Skeletal muscle tissue (tissue), 4 donors: ENCODE measurements around the gene BCL2L1. TPM values are rescaled to one million over a fixed set of nuclear protein-coding genes. Genes with fewer than 3 reads are reported as not detected.

Experiments
- H3K27ac ChIP-seq: one replicate; pipeline ENCODE4 v1.7.0; 2013; ENCODE audit warnings: mild to moderate bottlenecking, low read depth, low read length, inconsistent platforms
- H3K27me3 ChIP-seq, 3 donors: one replicate each; pipeline ENCODE4 v1.7.0; 2013; ENCODE audit warnings: low read length in 3 of 3; ENCODE audit not compliant: control insufficient read depth in 3 of 3, insufficient read depth in 3 of 3
- H3K36me3 ChIP-seq, 3 donors: one replicate each; pipeline ENCODE4 v1.7.0; 2013; ENCODE audit warnings: low read length in 3 of 3; ENCODE audit not compliant: control insufficient read depth in 3 of 3, insufficient read depth in 3 of 3
- H3K4me1 ChIP-seq, 3 donors: one replicate each; pipeline ENCODE4 v1.7.0; 2013; ENCODE audit warnings: low read length in 3 of 3, mild to moderate bottlenecking in 3 of 3; ENCODE audit not compliant: control insufficient read depth in 3 of 3, insufficient read depth in 3 of 3
- H3K4me3 ChIP-seq, 3 donors: one replicate each; pipeline ENCODE4 v1.7.0; 2013; ENCODE audit warnings: low read length in 3 of 3
- H3K9ac ChIP-seq, 3 donors: one replicate each; pipeline ENCODE4 v1.7.0; 2013; ENCODE audit warnings: low read length in 3 of 3, mild to moderate bottlenecking in 3 of 3, moderate library complexity in 2 of 3, low read depth in 1 of 3
- H3K9me3 ChIP-seq, 3 donors: one replicate each; pipeline ENCODE4 v1.7.0; 2013; ENCODE audit warnings: low read length in 3 of 3; ENCODE audit not compliant: control insufficient read depth in 3 of 3
- total RNA-seq: library from RNA; depleted of rRNA; stranded (reverse); fragments of >200 nt; gene quantifications from one replicate; pipeline ENCODE4 v1.2.3, GENCODE V29; 2014
- donor health status: Osteomylitis.

The BCL2L1 gene
- 44.9 TPM for total RNA-seq

DNA sequence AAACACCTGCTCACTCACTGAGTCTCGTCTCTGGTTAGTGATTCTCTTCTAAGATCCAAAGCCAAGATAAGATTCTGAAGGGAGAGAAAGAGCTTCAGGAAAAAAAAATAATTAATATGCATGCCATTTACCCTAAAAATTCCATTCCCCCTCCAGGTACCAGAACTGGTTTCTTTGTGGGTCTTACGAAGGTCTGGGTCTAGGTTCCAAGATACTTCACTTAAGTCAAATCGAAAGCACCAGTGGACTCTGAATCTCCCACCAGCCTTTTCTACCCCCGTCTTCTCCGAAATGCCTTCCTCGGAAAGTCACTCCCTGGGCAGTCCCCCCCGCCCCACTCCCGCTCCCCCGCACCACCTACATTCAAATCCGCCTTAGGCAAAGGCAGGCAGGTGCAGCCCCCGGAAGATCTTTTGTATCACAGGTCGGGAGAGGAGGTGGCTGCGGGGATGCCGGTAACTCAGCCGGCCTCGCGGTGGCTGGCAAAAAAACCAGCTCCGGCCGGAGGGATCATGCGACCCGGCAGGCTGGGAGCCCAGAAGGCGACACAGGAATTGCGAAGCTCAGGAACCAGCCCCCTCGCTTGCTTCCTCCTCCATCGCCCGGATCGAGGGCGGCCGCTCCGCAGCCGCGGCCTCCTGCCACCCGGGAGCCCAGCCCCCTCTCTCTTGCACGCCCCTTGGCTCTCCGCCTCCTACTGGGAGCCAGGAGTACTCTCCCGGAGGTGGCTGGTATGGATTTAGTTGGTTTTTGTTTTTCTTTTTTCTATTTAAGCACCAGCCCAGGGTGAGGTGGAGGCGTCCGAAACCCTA is at the start of gene BCL2L1:
Gene BCL2L1, minus strand, starts transcription at position 612 of the 812 bp plus-strand sequence. CDS start 650 bp downstream, outside the sequence.
- Histone ChIP-seq H3K27me3 (no peaks in the 10 kb centered on the region), H3K36me3 (peaks cover 2 to 11% (median 4%) of the 10 kb centered on the region in 3 donors), H3K9ac (peak within 1 kb of the TSS; percentile 90 to 97 (median 95)), H3K4me1 (peaks cover 42 to 52% (median 45%) of the 10 kb centered on the region in 3 donors), H3K9me3 (no peaks in the 10 kb centered on the region), H3K4me3 (peak within 1 kb of the TSS; percentile 94 to 97 (median 95)), H3K27ac (peak within 1 kb of the TSS; percentile 95)

GRCh38 chr20:31770243-31770642 is 47.6 kb upstream of the BCL2L1 start:
- no peak overlapping the region for H3K9ac ChIP-seq
- no peaks in the 10 kb centered on the region for H3K4me1 ChIP-seq
- no peaks in the 10 kb centered on the region for H3K36me3 ChIP-seq
- no peaks in the 10 kb centered on the region for H3K9me3 ChIP-seq
- no peak overlapping the region for H3K27ac ChIP-seq
- peak overlapping the region in 1 of 3 donors; percentile 27 for H3K4me3 ChIP-seq
- no peaks in the 10 kb centered on the region for H3K27me3 ChIP-seq

- H3K27me3 ChIP-seq = no peaks in the 10 kb centered on the region
- H3K9me3 ChIP-seq = no peaks in the 10 kb centered on the region
- H3K9ac ChIP-seq = no peak overlapping the region
- H3K4me3 ChIP-seq = no peak overlapping the region
- no peak overlapping the region for H3K27ac ChIP-seq
- H3K36me3 ChIP-seq = no peaks in the 10 kb centered on the region
- H3K4me1 ChIP-seq = no peaks in the 10 kb centered on the region
Measured at GRCh38 chr20:31769681-31770080, 47.0 kb upstream of the BCL2L1 start.

DNA sequence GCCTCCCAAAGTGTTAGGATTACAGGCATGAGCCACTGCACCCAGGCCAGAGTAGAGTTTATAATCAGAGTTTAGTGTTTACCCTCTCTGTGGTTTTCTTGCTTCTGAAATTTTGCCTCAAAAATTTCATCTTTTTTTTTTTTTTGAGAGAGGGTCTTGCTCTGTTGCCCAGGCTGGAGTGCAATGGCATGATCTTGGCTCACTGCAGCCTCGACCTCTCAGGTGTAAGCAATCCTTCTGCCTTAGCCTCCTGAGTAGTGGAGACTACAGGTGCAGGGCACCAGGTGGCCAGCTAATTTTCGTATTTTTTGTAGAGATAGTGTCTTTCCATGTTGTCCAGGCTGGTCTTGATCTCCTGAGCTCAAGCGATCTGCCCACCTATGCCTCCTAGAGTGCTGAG is 45.1 kb upstream of the BCL2L1 start:
- H3K36me3 ChIP-seq = no peaks in the 10 kb centered on the region
- H3K9ac ChIP-seq = no peak overlapping the region
- no peaks in the 10 kb centered on the region for H3K27me3 ChIP-seq
- no peaks in the 10 kb centered on the region for H3K9me3 ChIP-seq
- H3K4me1 ChIP-seq = no peaks in the 10 kb centered on the region
- no peak overlapping the region for H3K27ac ChIP-seq
- no peak overlapping the region for H3K4me3 ChIP-seq

DNA sequence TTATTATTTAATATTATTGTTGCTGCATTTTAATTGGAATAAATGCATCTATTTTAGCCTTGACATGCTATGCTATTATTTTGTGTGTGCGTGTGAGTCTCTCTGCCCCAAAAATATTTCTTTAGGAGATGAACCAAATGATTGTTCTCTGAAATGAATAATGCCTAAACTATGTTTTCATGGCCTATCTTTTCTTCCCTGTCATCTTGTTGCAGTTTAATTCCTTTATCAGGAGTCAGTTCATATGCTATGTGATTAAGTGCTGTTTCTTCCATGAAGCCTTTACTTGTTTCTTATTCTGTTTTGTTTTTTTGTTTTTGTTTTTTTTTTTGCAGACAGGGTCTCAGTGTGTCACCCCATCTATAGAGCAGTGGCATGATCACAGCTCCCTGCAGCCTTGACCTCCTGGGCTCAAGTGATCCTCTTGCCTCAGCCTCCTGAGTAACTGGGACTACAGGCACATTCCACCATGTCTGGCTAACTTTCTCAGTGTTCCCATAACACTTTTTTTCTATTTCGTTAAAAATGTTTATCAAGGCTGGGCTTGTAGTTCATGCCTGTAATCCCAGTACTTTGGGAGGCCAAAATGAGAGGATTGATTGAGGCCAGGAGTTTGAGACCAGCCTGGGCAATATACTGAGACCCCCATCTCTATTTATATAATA is 42.1 kb upstream of the BCL2L1 start:
- no peak overlapping the region for H3K9ac ChIP-seq
- H3K27ac ChIP-seq = no peak overlapping the region
- H3K4me1 ChIP-seq = no peaks in the 10 kb centered on the region
- H3K9me3 ChIP-seq = no peaks in the 10 kb centered on the region
- H3K36me3 ChIP-seq = no peaks in the 10 kb centered on the region
- no peak overlapping the region for H3K4me3 ChIP-seq
- no peaks in the 10 kb centered on the region for H3K27me3 ChIP-seq

GRCh38 chr20:31760519-31761240 is 38.0 kb upstream of the BCL2L1 start:
- H3K4me1 ChIP-seq = no peaks in the 10 kb centered on the region
- no peak overlapping the region for H3K9ac ChIP-seq
- no peak overlapping the region for H3K27ac ChIP-seq
- no peaks in the 10 kb centered on the region for H3K27me3 ChIP-seq
- no peak overlapping the region for H3K4me3 ChIP-seq
- H3K9me3 ChIP-seq = no peaks in the 10 kb centered on the region
- H3K36me3 ChIP-seq = no peaks in the 10 kb centered on the region

DNA sequence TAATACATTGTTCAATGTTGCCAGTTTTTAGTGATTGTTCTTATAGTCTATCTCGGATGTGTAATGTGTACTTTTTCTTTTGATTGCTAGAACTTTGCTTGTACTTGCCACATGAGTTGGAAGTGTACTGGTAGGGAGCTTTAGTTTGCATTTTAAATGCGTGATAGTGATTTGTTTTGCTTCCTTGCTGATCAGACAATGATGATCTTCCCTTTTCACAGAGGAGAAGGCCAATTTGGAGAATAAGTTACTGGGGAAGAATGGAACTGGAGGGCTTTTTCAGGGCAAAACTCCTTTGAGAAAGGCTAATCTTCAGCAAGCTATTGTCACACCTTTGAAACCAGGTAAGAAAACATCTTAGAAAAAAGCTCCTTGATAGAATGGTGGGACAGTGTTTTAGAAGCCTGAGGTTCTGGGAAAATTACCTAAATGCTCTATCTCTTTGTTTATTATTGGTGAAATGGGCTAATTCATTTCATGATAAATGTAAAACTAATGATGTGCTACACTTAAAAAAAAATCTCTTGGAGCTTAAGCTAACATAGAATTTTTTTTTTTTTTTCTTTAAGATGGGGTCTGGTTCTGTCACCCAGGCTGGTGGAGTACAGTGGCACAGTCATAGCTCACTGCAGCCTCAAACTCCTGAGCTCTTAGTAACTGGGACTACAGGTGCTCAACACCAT is 37.3 kb upstream of the BCL2L1 start:
- Histone ChIP-seq H3K27ac (no peak overlapping the region), H3K36me3 (no peaks in the 10 kb centered on the region), H3K27me3 (no peaks in the 10 kb centered on the region), H3K9me3 (no peaks in the 10 kb centered on the region), H3K4me3 (no peak overlapping the region), H3K9ac (no peak overlapping the region), H3K4me1 (no peaks in the 10 kb centered on the region)

GRCh38 chr20:31758991-31759390 is 36.3 kb upstream of the BCL2L1 start:
- Histone ChIP-seq H3K4me3 (no peak overlapping the region), H3K36me3 (no peaks in the 10 kb centered on the region), H3K27ac (no peak overlapping the region), H3K4me1 (no peaks in the 10 kb centered on the region), H3K9me3 (no peaks in the 10 kb centered on the region), H3K9ac (no peak overlapping the region), H3K27me3 (no peaks in the 10 kb centered on the region)

DNA sequence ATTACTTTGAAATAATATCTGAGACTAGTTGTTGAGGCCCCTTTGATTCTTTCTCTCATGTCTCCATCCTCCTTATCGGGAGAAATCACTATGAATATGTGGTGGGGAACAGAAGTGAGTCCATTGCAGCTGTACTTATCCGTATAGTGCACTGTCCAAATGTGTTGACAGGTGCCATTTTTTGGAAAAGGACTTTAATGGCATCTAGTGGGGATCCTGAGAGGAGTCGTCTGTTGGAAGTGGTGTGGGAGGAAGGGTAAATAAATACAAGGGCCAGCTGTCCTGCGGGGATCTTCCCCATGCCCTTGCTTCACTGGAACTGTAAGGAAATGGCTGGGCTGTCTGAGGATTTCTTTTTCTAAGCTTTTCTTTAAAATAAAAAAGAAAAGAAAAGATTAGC is 35.9 kb upstream of the BCL2L1 start:
- no peak overlapping the region for H3K27ac ChIP-seq
- no peaks in the 10 kb centered on the region for H3K27me3 ChIP-seq
- no peaks in the 10 kb centered on the region for H3K4me1 ChIP-seq
- H3K9me3 ChIP-seq = no peaks in the 10 kb centered on the region
- no peaks in the 10 kb centered on the region for H3K36me3 ChIP-seq
- no peak overlapping the region for H3K4me3 ChIP-seq
- no peak overlapping the region for H3K9ac ChIP-seq
